Stimulated activated naive CD8-positive, alpha-beta T cell treated with anti-CD3 and anti-CD28 coated beads, Interleukin-15, Interleukin-2, amounts not matched to agents 100 ng/mL and 50 ng/mL, for 24 hours (primary cell): ENCODE results near the gene MEF2B.
"Not testable (repeated sequence)": the region's sequence is repeated elsewhere in the genome, so short reads cannot be mapped to it uniquely, and the experiment has no call there.

Experiments used
- H3K27ac Mint-ChIP-seq: one replicate; pipeline ENCODE4 v1.8.0; 2021; ENCODE audit warnings: mild to moderate bottlenecking, mixed read lengths
- H3K27me3 Mint-ChIP-seq: one replicate; pipeline ENCODE4 v1.8.0; 2021; ENCODE audit warnings: mixed read lengths
- H3K36me3 Mint-ChIP-seq: one replicate; pipeline ENCODE4 v1.8.0; 2021; ENCODE audit warnings: low read depth, mixed read lengths
- H3K4me1 Mint-ChIP-seq: one replicate; pipeline ENCODE4 v1.8.0; 2021; ENCODE audit warnings: low read depth, mixed read lengths
- H3K4me3 Mint-ChIP-seq: one replicate; pipeline ENCODE4 v1.8.0; 2021; ENCODE audit warnings: mild to moderate bottlenecking, mixed read lengths
- H3K9me3 Mint-ChIP-seq: one replicate; pipeline ENCODE4 v1.8.0; 2021; ENCODE audit warnings: mixed read lengths

Gene MEF2B

GRCh38 chr19:19151418-19151817 lies 18.6 kb downstream of the MEF2B start:
- Mint-ChIP-seq H3K36me3 (peaks cover 12% of the 10 kb centered on the region), H3K27me3 (no peaks in the 10 kb centered on the region), H3K4me3 (no peak overlapping the region), H3K27ac (no peak overlapping the region), H3K4me1 (no peaks in the 10 kb centered on the region), H3K9me3 (no peaks in the 10 kb centered on the region)

- H3K27me3 Mint-ChIP-seq, result no peaks in the 10 kb centered on the region
- H3K4me1 Mint-ChIP-seq, result no peaks in the 10 kb centered on the region
- H3K4me3 Mint-ChIP-seq, result no peak overlapping the region
- peak overlapping the region; percentile 45 for H3K27ac Mint-ChIP-seq
- no peaks in the 10 kb centered on the region for H3K36me3 Mint-ChIP-seq
- H3K9me3 Mint-ChIP-seq, result no peaks in the 10 kb centered on the region
Measured at GRCh38 chr19:19149435-19149834, 20.6 kb downstream of the MEF2B start.

GRCh38 chr19:19148504-19148903 lies 21.6 kb downstream of the MEF2B start:
- H3K27ac Mint-ChIP-seq, H3K27me3 Mint-ChIP-seq, H3K9me3 Mint-ChIP-seq, H3K36me3 Mint-ChIP-seq, H3K4me3 Mint-ChIP-seq, H3K4me1 Mint-ChIP-seq: not testable (repeated sequence)

- H3K27ac Mint-ChIP-seq, result no peak overlapping the region
- no peaks in the 10 kb centered on the region for H3K9me3 Mint-ChIP-seq
- no peaks in the 10 kb centered on the region for H3K27me3 Mint-ChIP-seq
Measured at GRCh38 chr19:19147344-19147743, 22.7 kb downstream of the MEF2B start.

GRCh38 chr19:19146865-19147264 lies 23.2 kb downstream of the MEF2B start:
- Mint-ChIP-seq H3K36me3 (no peaks in the 10 kb centered on the region), H3K27ac (no peak overlapping the region), H3K27me3 (no peaks in the 10 kb centered on the region), H3K9me3 (no peaks in the 10 kb centered on the region), H3K4me3 (no peak overlapping the region), H3K4me1 (no peaks in the 10 kb centered on the region)

More at GRCh38 chr19:19147344-19147743, 22.7 kb downstream of the MEF2B start:
- no peaks in the 10 kb centered on the region for H3K4me1 Mint-ChIP-seq
- no peak overlapping the region for H3K4me3 Mint-ChIP-seq
- no peaks in the 10 kb centered on the region for H3K36me3 Mint-ChIP-seq

- Mint-ChIP-seq H3K27ac (no peak overlapping the region), H3K4me3 (no peak overlapping the region), H3K27me3 (no peaks in the 10 kb centered on the region), H3K9me3 (no peaks in the 10 kb centered on the region), H3K36me3 (no peaks in the 10 kb centered on the region), H3K4me1 (no peaks in the 10 kb centered on the region)
Measured at GRCh38 chr19:19145684-19146608, 24.1 kb downstream of the MEF2B start.

GRCh38 chr19:19145281-19145680 lies 24.8 kb downstream of the MEF2B start:
- Mint-ChIP-seq H3K4me1 (no peaks in the 10 kb centered on the region), H3K9me3 (no peaks in the 10 kb centered on the region), H3K27ac (no peak overlapping the region), H3K4me3 (no peak overlapping the region), H3K27me3 (no peaks in the 10 kb centered on the region), H3K36me3 (no peaks in the 10 kb centered on the region)

GRCh38 chr19:19142347-19142746 lies 27.7 kb downstream of the MEF2B start:
- Mint-ChIP-seq H3K27ac (no peak overlapping the region), H3K36me3 (no peaks in the 10 kb centered on the region), H3K4me1 (peaks cover 17% of the 10 kb centered on the region), H3K27me3 (no peaks in the 10 kb centered on the region), H3K4me3 (no peak overlapping the region), H3K9me3 (no peaks in the 10 kb centered on the region)

GRCh38 chr19:19140476-19140875 lies 29.6 kb downstream of the MEF2B start:
- Mint-ChIP-seq H3K4me3 (no peak overlapping the region), H3K4me1 (peaks cover 19% of the 10 kb centered on the region), H3K9me3 (no peaks in the 10 kb centered on the region), H3K27me3 (no peaks in the 10 kb centered on the region), H3K27ac (no peak overlapping the region), H3K36me3 (no peaks in the 10 kb centered on the region)

- Mint-ChIP-seq H3K27me3 (no peaks in the 10 kb centered on the region), H3K4me1 (peaks cover 23% of the 10 kb centered on the region), H3K4me3 (no peak overlapping the region), H3K9me3 (no peaks in the 10 kb centered on the region), H3K36me3 (no peaks in the 10 kb centered on the region), H3K27ac (no peak overlapping the region)
Measured at GRCh38 chr19:19139876-19140229, 30.2 kb downstream of the MEF2B start.

GRCh38 chr19:19138109-19138981 lies 31.7 kb downstream of the MEF2B start, which contains the start of gene TMEM161A:
TMEM161A (minus strand) TSS chr19:19138478; CDS start chr19:19138428, 50 bp downstream.
- Mint-ChIP-seq H3K36me3 (peaks cover 5% of the 10 kb centered on the region), H3K4me1 (peaks cover 23% of the 10 kb centered on the region), H3K4me3 (peak within 1 kb of the TSS; percentile 94), H3K27ac (peak within 1 kb of the TSS; percentile 96), H3K27me3 (no peaks in the 10 kb centered on the region), H3K9me3 (no peaks in the 10 kb centered on the region)

GRCh38 chr19:19137556-19138108 lies 32.4 kb downstream of the MEF2B start:
- Mint-ChIP-seq H3K9me3 (no peaks in the 10 kb centered on the region), H3K36me3 (peaks cover 11% of the 10 kb centered on the region), H3K4me3 (peak overlapping the region; percentile 94), H3K4me1 (peaks cover 23% of the 10 kb centered on the region), H3K27me3 (no peaks in the 10 kb centered on the region), H3K27ac (peak overlapping the region; percentile 96)

- not testable (repeated sequence) for H3K27me3 Mint-ChIP-seq, H3K9me3 Mint-ChIP-seq, H3K27ac Mint-ChIP-seq, H3K4me3 Mint-ChIP-seq
- Mint-ChIP-seq H3K36me3 (peaks cover 21% of the 10 kb centered on the region), H3K4me1 (peaks cover 23% of the 10 kb centered on the region)
Measured at GRCh38 chr19:19135713-19136112, 34.4 kb downstream of the MEF2B start.

GRCh38 chr19:19134687-19135158 lies 35.3 kb downstream of the MEF2B start:
- Mint-ChIP-seq H3K9me3 (peaks cover 3% of the 10 kb centered on the region), H3K4me3 (no peak overlapping the region), H3K27me3 (no peaks in the 10 kb centered on the region), H3K27ac (no peak overlapping the region), H3K4me1 (peaks cover 23% of the 10 kb centered on the region), H3K36me3 (peaks cover 21% of the 10 kb centered on the region)

GRCh38 chr19:19133985-19134384 lies 36.1 kb downstream of the MEF2B start:
- H3K4me1 Mint-ChIP-seq, result peaks cover 22% of the 10 kb centered on the region
- no peaks in the 10 kb centered on the region for H3K27me3 Mint-ChIP-seq

More at GRCh38 chr19:19133985-19134384, 36.1 kb downstream of the MEF2B start:
- Mint-ChIP-seq H3K27ac (no peak overlapping the region), H3K36me3 (peaks cover 24% of the 10 kb centered on the region), H3K9me3 (peaks cover 3% of the 10 kb centered on the region), H3K4me3 (no peak overlapping the region)
